CD14-positive monocyte (primary cell): ENCODE data around the gene KCNJ16. TPM values are rescaled to one million over a fixed set of nuclear protein-coding genes. Genes with fewer than 3 reads are reported as not detected.

ENCODE experiments used
- DNase-seq, 3 donors: peaks; one replicate each; pipeline ENCODE4 v3.0.0-alpha.2; 2011 to 2022
- H2AFZ ChIP-seq: 2 replicates; pipeline ENCODE4 v1.6.0; 2012; ENCODE audit warnings: mild to moderate bottlenecking, low read depth, low read length, inconsistent platforms; ENCODE audit not compliant: insufficient read depth, poor library complexity, severe bottlenecking
- H3K27ac ChIP-seq, 2 donors: 1 replicate in 1 of 2; 2 replicates in 1 of 2; pipeline ENCODE4 v1.5.1; 2012 to 2013; ENCODE audit warnings: low read length in 2 of 2, control low read depth in 1 of 2, inconsistent platforms in 1 of 2, low read depth in 1 of 2, mild to moderate bottlenecking in 1 of 2
- H3K27me3 ChIP-seq, 2 donors: one replicate each; pipeline versions ENCODE4 v1.6.0 to v1.6.1; 2011 to 2013; ENCODE audit warnings: low read length in 2 of 2; ENCODE audit not compliant: control insufficient read depth in 2 of 2, insufficient read depth in 2 of 2
- H3K36me3 ChIP-seq, 2 donors: replicated peaks in 1 of 2; 1 replicate in 1 of 2; 2 replicates in 1 of 2; pipeline versions ENCODE4 v1.5.1 to v1.6.1; 2012 to 2013; ENCODE audit warnings: low read length in 2 of 2, control low read depth in 1 of 2, inconsistent platforms in 1 of 2, mild to moderate bottlenecking in 1 of 2; ENCODE audit not compliant: insufficient read depth in 2 of 2, control insufficient read depth in 1 of 2
- H3K4me1 ChIP-seq, 2 donors: 1 replicate in 1 of 2; 2 replicates in 1 of 2; pipeline versions ENCODE4 v1.5.1 to v1.6.1; 2012 to 2013; ENCODE audit warnings: low read length in 2 of 2, control low read depth in 1 of 2, inconsistent platforms in 1 of 2, mild to moderate bottlenecking in 1 of 2, moderate library complexity in 1 of 2; ENCODE audit not compliant: insufficient read depth in 2 of 2, control insufficient read depth in 1 of 2
- H3K4me2 ChIP-seq: replicated peaks from 2 replicates; pipeline ENCODE3; 2012; ENCODE audit warnings: low read length, moderate library complexity, mild to moderate bottlenecking; ENCODE audit not compliant: poor library complexity, severe bottlenecking; ENCODE audit errors: extremely low read depth
- H3K4me3 ChIP-seq, 3 experiments: fragments of 200-600 bp in 1 of 3; sonication (generic) in 1 of 3; replicated peaks in 1 of 3; 1 replicate in 2 of 3; 2 replicates in 1 of 3; pipeline ENCODE4 v1.5.1; 2011 to 2013; ENCODE audit warnings: low read length in 3 of 3, mild to moderate bottlenecking in 3 of 3, control low read depth in 2 of 3, low read depth in 2 of 3, inconsistent platforms in 1 of 3, moderate library complexity in 1 of 3
- H3K79me2 ChIP-seq: 2 replicates; pipeline ENCODE4 v1.6.0; 2012; ENCODE audit warnings: mild to moderate bottlenecking, control low read depth, inconsistent platforms, low read length, moderate library complexity; ENCODE audit not compliant: insufficient read depth
- H3K9ac ChIP-seq: 2 replicates; pipeline ENCODE4 v1.6.0; 2017; ENCODE audit warnings: low read length, mild to moderate bottlenecking; ENCODE audit not compliant: insufficient read depth, poor library complexity, severe bottlenecking
- H3K9me3 ChIP-seq, 2 donors: replicated peaks in 1 of 2; 1 replicate in 1 of 2; 2 replicates in 1 of 2; pipeline versions ENCODE4 v1.5.1 to v1.6.1; 2012 to 2013; ENCODE audit warnings: low read length in 2 of 2, control low read depth in 1 of 2; ENCODE audit not compliant: control insufficient read depth in 1 of 2, insufficient read depth in 1 of 2
- H4K20me1 ChIP-seq: 2 replicates; pipeline ENCODE4 v1.6.0; 2012; ENCODE audit warnings: mild to moderate bottlenecking, low read length, control low read depth, moderate library complexity; ENCODE audit not compliant: insufficient read depth
- H3K27ac Mint-ChIP-seq, 7 donors: one replicate each; pipeline ENCODE4 v1.8.0; 2020; ENCODE audit warnings: mild to moderate bottlenecking in 7 of 7, mixed read lengths in 7 of 7, moderate library complexity in 6 of 7, inconsistent platforms in 2 of 7
- H3K27me3 Mint-ChIP-seq, 3 donors: one replicate each; pipeline ENCODE4 v1.8.0; 2021 to 2022; ENCODE audit warnings: low read depth in 3 of 3, mild to moderate bottlenecking in 3 of 3, mixed read lengths in 3 of 3, moderate library complexity in 3 of 3, inconsistent platforms in 1 of 3
- H3K36me3 Mint-ChIP-seq, 2 donors: one replicate each; pipeline ENCODE4 v1.8.0; 2020; ENCODE audit warnings: mixed read lengths in 2 of 2, inconsistent platforms in 1 of 2, mild to moderate bottlenecking in 1 of 2
- H3K4me1 Mint-ChIP-seq: one replicate; pipeline ENCODE4 v1.8.0; 2020; ENCODE audit warnings: mild to moderate bottlenecking, mixed read lengths
- H3K4me3 Mint-ChIP-seq, 2 donors: one replicate each; pipeline ENCODE4 v1.8.0; 2020; ENCODE audit warnings: mild to moderate bottlenecking in 2 of 2, mixed read lengths in 2 of 2, moderate library complexity in 1 of 2
- H3K9me3 Mint-ChIP-seq, 7 donors: one replicate each; pipeline ENCODE4 v1.8.0; 2020 to 2022; ENCODE audit warnings: mixed read lengths in 7 of 7, mild to moderate bottlenecking in 6 of 7, moderate library complexity in 6 of 7, inconsistent platforms in 2 of 7
- WGBS: methylation state at CpG from one replicate; pipeline ENCODE4 v1.1.5; 2013; ENCODE audit warnings: missing lambda C conversion rate; ENCODE audit not compliant: insufficient coverage; 5-methylcytosine and 5-hydroxymethylcytosine counted together
- intact Hi-C, 2 donors: fragments of 100-400 bp; cut with micrococcal nuclease; formaldehyde crosslinking; loops; one replicate each; pipeline versions ENCODE4 v1.15.0 to v1.15.1; 2023
- polyA plus RNA-seq, 3 donors: library from polyadenylated mRNA; depleted of rRNA in 1 of 3; unstranded in 2 of 3; stranded (reverse) in 1 of 3; fragments of 300-500 nt in 2 of 3; fragments of >200 nt in 1 of 3; fragmentation: Illumina TruSeq in 2 of 3; gene quantifications; 1 replicate in 2 of 3; 2 replicates in 1 of 3; pipeline ENCODE4 v1.2.3, GENCODE V29; 2012 to 2021
- TF ChIP-seq, protein P1 (sequence below): fragments of 200-600 bp; IDR thresholded peaks from one replicate; pipeline ENCODE4 v1.8.0; 2022; ENCODE audit warnings: antibody characterized with exemption, mild to moderate bottlenecking

Gene KCNJ16
- polyA plus RNA-seq, 3 donors, result not detected

DNA sequence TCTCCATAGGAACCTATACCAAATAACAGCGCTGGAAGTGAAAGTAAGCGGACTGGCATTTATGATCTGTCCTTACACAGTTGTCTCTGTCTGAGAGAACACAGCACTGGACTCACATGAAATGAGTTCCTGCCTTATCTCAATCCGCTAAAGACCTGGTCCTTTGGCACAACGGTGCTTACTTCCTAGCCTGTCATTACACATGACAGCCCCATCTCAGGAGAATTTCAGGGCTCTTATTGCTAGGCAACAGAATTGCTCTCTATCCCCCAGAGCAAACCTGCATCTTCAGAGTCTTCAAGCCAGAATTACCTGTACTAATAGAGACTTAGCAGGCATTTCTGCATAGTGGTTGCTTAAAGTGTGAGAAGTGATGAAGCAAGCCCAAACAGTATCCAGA is 98.7 kb downstream of the KCNJ16 start:
- no peaks in the 10 kb centered on the region for H3K27me3 ChIP-seq

DNA sequence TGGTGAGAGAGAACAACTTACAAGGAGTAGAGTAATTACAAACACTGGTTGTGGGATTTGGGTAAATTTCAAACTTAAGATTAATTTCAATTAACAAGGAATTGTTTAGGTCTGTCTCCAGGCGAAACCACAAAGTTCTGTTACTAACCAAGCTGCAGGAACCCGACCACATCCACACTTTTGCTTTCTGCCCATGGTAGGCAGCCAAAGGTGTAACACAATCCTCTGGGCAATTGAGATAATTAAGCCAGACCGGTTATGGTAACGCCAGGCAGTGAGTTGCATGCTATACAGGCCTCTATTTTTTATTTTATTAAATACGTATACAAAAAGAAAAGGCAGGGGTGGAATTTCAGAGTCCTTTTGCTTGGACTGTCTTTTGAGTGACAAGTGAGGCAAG is 106.4 kb downstream of the KCNJ16 start:
- TF ChIP-seq, protein P1, sequence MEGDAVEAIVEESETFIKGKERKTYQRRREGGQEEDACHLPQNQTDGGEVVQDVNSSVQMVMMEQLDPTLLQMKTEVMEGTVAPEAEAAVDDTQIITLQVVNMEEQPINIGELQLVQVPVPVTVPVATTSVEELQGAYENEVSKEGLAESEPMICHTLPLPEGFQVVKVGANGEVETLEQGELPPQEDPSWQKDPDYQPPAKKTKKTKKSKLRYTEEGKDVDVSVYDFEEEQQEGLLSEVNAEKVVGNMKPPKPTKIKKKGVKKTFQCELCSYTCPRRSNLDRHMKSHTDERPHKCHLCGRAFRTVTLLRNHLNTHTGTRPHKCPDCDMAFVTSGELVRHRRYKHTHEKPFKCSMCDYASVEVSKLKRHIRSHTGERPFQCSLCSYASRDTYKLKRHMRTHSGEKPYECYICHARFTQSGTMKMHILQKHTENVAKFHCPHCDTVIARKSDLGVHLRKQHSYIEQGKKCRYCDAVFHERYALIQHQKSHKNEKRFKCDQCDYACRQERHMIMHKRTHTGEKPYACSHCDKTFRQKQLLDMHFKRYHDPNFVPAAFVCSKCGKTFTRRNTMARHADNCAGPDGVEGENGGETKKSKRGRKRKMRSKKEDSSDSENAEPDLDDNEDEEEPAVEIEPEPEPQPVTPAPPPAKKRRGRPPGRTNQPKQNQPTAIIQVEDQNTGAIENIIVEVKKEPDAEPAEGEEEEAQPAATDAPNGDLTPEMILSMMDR, result no peak
- H3K27ac ChIP-seq, result no peak overlapping the region
- H3K4me1 ChIP-seq, result peaks cover 3 to 8% of the 10 kb centered on the region in 2 donors
- Mint-ChIP-seq H3K4me3 (no peak overlapping the region), H3K27me3 (peaks cover 0 to 2% (median 0%) of the 10 kb centered on the region in 3 donors), H3K4me1 (peaks cover 17% of the 10 kb centered on the region), H3K36me3 (peaks cover 31% of the 10 kb centered on the region in 2 donors), H3K9me3 (peaks cover 0 to 5% (median 0%) of the 10 kb centered on the region in 7 donors), H3K27ac (no peak overlapping the region)
- no peak overlapping the region for H2AFZ ChIP-seq
- 50% methylated on average over 1 of the region's 5 CpGs for WGBS
- no peak overlapping the region for H3K4me2 ChIP-seq
- no peaks in the 10 kb centered on the region for H3K9me3 ChIP-seq
- H3K36me3 ChIP-seq, result peaks cover 11 to 36% of the 10 kb centered on the region in 2 donors
- peaks cover 26% of the 10 kb centered on the region for H3K79me2 ChIP-seq
- no peak overlapping the region for H3K4me3 ChIP-seq
- intact Hi-C loops, result no loop called here
- H3K27me3 ChIP-seq, result no peaks in the 10 kb centered on the region
- no peak overlapping the region for H3K9ac ChIP-seq
- H4K20me1 ChIP-seq, result peaks cover 62% of the 10 kb centered on the region
- no peak for DNase-seq

More for the DNA sequence above, 98.7 kb downstream of the KCNJ16 start:
- Mint-ChIP-seq H3K27ac (no peak overlapping the region), H3K4me1 (peaks cover 63% of the 10 kb centered on the region), H3K9me3 (peaks cover 2 to 11% (median 7%) of the 10 kb centered on the region in 7 donors), H3K36me3 (peaks cover 38 to 45% of the 10 kb centered on the region in 2 donors), H3K4me3 (peak overlapping the region in 1 of 2 donors; percentile 16), H3K27me3 (peaks cover 0 to 2% (median 0%) of the 10 kb centered on the region in 3 donors)
- intact Hi-C loops, result no loop called here
- H3K27ac ChIP-seq, result no peak overlapping the region
- no peak overlapping the region for H3K4me3 ChIP-seq
- H3K9ac ChIP-seq, result no peak overlapping the region
- peak overlapping the region; percentile 87 for H3K4me2 ChIP-seq
- peaks cover 30 to 43% of the 10 kb centered on the region in 2 donors for H3K36me3 ChIP-seq
- H3K79me2 ChIP-seq, result peaks cover 86% of the 10 kb centered on the region
- TF ChIP-seq, protein P1, result no peak
- no peak for DNase-seq
- no peak overlapping the region for H2AFZ ChIP-seq
- H3K9me3 ChIP-seq, result peaks cover 6 to 8% of the 10 kb centered on the region in 2 donors
- H4K20me1 ChIP-seq, result peaks cover 92% of the 10 kb centered on the region
- WGBS, result 96% methylated on average over 4 of the region's 4 CpGs
- H3K4me1 ChIP-seq, result peaks cover 33 to 52% of the 10 kb centered on the region in 2 donors
